ENCODE results near the gene NPHP3.

GRCh38 chr3:132721479-132722164 lies 587 bp downstream of the NPHP3 start:
- TF ChIP-seq ZFP3 (CRISPR knock-in tag; IDR thresholded peaks at IDR 0.05) (0 out of 2 replicates have a peak, but pooled peaks have one; percentile 51), PATZ1 (CRISPR knock-in tag; IDR thresholded peaks at IDR 0.05; ENCODE audit: borderline replicate concordance) (no peak), CSDC2 (CRISPR knock-in tag; IDR thresholded peaks at IDR 0.05) (no peak)

Measured in SK-N-SH treated with all-trans-retinoic acid at 6 μM for 48 hours (cell line).